Measurements from ENCODE around the gene AUNIP. TPM values are rescaled to one million over a fixed set of nuclear protein-coding genes. Genes with fewer than 3 reads are reported as not detected.

AUNIP gene
- total and polyA plus RNA-seq, 2 experiments from 2014 or later, result 20.9 to 21.9 TPM

DNA sequence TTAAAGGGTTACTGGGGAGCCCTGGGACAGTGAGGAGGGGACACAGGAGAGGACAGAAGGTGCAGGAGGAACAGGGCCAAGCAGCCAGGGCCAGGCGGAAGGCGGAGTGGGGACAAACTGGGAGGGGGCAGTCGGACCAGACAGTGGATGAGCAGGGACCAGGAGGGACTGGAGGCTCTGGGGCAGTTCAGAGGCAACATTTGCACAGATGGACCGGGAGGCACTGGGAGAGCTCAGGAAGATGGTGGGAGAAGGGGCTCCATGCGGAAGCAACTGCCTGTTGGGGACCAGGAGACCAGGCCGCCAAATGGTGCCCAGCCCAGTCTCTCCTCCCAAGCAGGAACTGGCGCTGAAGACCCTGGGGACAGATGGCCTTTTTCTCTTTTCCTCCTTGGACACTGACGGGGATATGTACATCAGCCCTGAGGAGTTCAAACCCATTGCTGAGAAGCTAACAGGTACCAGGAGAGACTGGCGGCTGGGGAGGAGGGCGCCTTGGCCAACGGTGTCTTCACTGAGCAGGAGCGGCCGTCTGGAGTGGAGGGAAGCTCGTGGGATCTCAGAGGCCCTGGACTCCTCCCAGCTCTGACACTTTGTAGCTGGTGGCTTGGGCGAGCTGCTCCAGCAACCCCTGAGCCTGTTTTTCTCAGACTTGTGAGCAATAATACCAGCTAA is 58.4 kb downstream of the AUNIP start:
- DNase-seq (ENCODE audit: low spot score) (no peak), ATAC-seq (no peak; the same call in 2 of the 3 replicates)
- H3F3A ChIP-seq (replicated peaks; ENCODE audit: low read depth), result peaks cover 8% of the 10 kb centered on the region; the same call in 1 of the 2 replicates
- Mint-ChIP-seq H3K4me1 (peaks cover 39% of the 10 kb centered on the region), H3K4me3 (peak overlapping the region; percentile 85), H3K9me3 (no peaks in the 10 kb centered on the region), H3K27ac (peak overlapping the region; percentile 65; the same call in 1 of the 2 replicates), H3K36me3 (ENCODE audit: low read depth) (peaks cover 13% of the 10 kb centered on the region; the same call in 2 of the 3 replicates), H3K27me3 (ENCODE audit: insufficient read depth, low read depth, poor library complexity) (peaks cover 15% of the 10 kb centered on the region)
- H4K20me1 ChIP-seq (replicated peaks; ENCODE audit: insufficient read depth), result peaks cover 3% of the 10 kb centered on the region; the same call in 1 of the 2 replicates
- H3K4me3 ChIP-seq, result peak overlapping the region; percentile 72
- peak overlapping the region; percentile 76 for H2AFZ ChIP-seq
- no peaks in the 10 kb centered on the region for H3K27me3 ChIP-seq (ENCODE audit: insufficient read depth)
- H3K36me3 ChIP-seq (ENCODE audit: insufficient read depth), result no peaks in the 10 kb centered on the region
- H3K9me2 ChIP-seq (ENCODE audit: insufficient read depth), result no peaks in the 10 kb centered on the region
- peaks cover 8% of the 10 kb centered on the region for H3K4me1 ChIP-seq (ENCODE audit: insufficient read depth)
- peak overlapping the region; percentile 94 for H3K4me2 ChIP-seq
- TF ChIP-seq JUNB (IDR thresholded peaks at IDR 0.05; ENCODE audit: unreplicated experiment) (no peak), EZH2 (IDR thresholded peaks at IDR 0.05; ENCODE audit: low read depth, unreplicated experiment) (no peak), STAT1 (IDR thresholded peaks at IDR 0.05; ENCODE audit: unreplicated experiment) (no peak)
- peaks cover 7% of the 10 kb centered on the region; the same call in 1 of the 2 replicates for H3K79me2 ChIP-seq (replicated peaks; ENCODE audit: insufficient read depth)
- no peak overlapping the region for H3K27ac ChIP-seq (ENCODE audit: low read depth)

DNA sequence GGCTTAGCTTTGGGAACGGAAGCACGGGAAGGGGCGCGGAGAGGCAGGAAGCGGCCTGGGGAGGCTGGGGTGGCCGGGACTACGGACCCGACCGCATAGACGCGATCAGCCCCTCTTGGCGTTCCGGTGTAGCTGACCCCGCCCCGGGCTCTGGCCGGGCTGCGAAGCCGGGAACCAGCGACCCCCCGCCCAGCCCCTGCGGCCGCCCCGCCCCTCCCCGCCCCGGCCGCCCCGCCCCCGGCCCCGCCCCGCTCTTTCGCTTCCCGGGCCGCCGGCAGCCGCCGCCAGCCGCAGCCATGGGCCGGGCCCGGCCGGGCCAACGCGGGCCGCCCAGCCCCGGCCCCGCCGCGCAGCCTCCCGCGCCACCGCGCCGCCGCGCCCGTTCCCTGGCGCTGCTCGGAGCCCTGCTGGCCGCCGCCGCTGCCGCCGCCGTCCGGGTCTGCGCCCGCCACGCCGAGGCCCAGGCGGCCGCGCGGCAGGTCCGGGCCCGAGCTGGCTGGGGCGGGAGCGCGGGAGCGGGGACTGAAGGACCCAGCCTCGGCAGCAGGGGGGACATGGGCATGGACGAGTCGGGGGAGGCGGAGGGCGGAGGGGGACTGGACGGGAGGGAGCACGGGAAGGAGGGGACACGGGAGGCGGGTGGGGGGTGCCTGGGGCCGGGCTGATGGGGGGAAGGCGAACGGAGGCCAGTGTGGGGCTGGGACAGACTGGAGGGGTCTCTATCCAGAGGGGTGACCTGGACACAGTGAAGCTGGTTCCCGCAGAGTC is 59.1 kb downstream of the AUNIP start, which contains the start of gene SELENON:
SELENON (plus strand) TSS at position 259 of the 768 bp plus-strand sequence; CDS start at position 297, 38 bp downstream.
- H2AFZ ChIP-seq, result peak within 1 kb of the TSS; percentile 98
- H3K4me3 ChIP-seq, result peak within 1 kb of the TSS; percentile 72
- ATAC-seq, result peak; percentile 59
- no peaks in the 10 kb centered on the region for H3K9me2 ChIP-seq (ENCODE audit: insufficient read depth)
- no peaks in the 10 kb centered on the region for H3K27me3 ChIP-seq (ENCODE audit: insufficient read depth)
- peaks cover 7% of the 10 kb centered on the region; the same call in 1 of the 2 replicates for H3K79me2 ChIP-seq (replicated peaks; ENCODE audit: insufficient read depth)
- H3K4me1 Mint-ChIP-seq, result peaks cover 39% of the 10 kb centered on the region
- H3K36me3 ChIP-seq (ENCODE audit: insufficient read depth), result no peaks in the 10 kb centered on the region
- H3K4me3 Mint-ChIP-seq, result peak within 1 kb of the TSS; percentile 85
- no peak within 1 kb of the TSS for H3K27ac ChIP-seq (ENCODE audit: low read depth)
- peaks cover 15% of the 10 kb centered on the region for H3K27me3 Mint-ChIP-seq (ENCODE audit: insufficient read depth, low read depth, poor library complexity)
- H3F3A ChIP-seq (replicated peaks; ENCODE audit: low read depth), result peaks cover 8% of the 10 kb centered on the region; the same call in 1 of the 2 replicates
- peak within 1 kb of the TSS; percentile 65; the same call in 1 of the 2 replicates for H3K27ac Mint-ChIP-seq
- peak within 1 kb of the TSS; percentile 94 for H3K4me2 ChIP-seq
- H4K20me1 ChIP-seq (replicated peaks; ENCODE audit: insufficient read depth), result peaks cover 3% of the 10 kb centered on the region; the same call in 1 of the 2 replicates
- H3K36me3 Mint-ChIP-seq (ENCODE audit: low read depth), result peaks cover 6% of the 10 kb centered on the region; the same call in 1 of the 3 replicates
- peaks cover 8% of the 10 kb centered on the region for H3K4me1 ChIP-seq (ENCODE audit: insufficient read depth)
- TF ChIP-seq NANOG (IDR thresholded peaks at IDR 0.05; ENCODE audit: borderline replicate concordance) (no peak), POLR2AphosphoS5 (IDR thresholded peaks at IDR 0.05; ENCODE audit: low read depth) (peak; percentile 53), ZNF114 (CRISPR knock-in tag; IDR thresholded peaks at IDR 0.05) (no peak), STAT1 (IDR thresholded peaks at IDR 0.05; ENCODE audit: unreplicated experiment) (no peak), EZH2 (IDR thresholded peaks at IDR 0.05; ENCODE audit: low read depth, unreplicated experiment) (no peak), JUNB (IDR thresholded peaks at IDR 0.05; ENCODE audit: unreplicated experiment) (no peak), CREB1 (CRISPR knock-in tag; IDR thresholded peaks at IDR 0.05; ENCODE audit: low read depth) (no peak)
- TF ChIP-seq, protein P1, sequence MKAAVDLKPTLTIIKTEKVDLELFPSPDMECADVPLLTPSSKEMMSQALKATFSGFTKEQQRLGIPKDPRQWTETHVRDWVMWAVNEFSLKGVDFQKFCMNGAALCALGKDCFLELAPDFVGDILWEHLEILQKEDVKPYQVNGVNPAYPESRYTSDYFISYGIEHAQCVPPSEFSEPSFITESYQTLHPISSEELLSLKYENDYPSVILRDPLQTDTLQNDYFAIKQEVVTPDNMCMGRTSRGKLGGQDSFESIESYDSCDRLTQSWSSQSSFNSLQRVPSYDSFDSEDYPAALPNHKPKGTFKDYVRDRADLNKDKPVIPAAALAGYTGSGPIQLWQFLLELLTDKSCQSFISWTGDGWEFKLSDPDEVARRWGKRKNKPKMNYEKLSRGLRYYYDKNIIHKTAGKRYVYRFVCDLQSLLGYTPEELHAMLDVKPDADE (IDR thresholded peaks at IDR 0.05), result peak; percentile 46; the same call in 1 of the 2 replicates
- TF ChIP-seq, protein P2, sequence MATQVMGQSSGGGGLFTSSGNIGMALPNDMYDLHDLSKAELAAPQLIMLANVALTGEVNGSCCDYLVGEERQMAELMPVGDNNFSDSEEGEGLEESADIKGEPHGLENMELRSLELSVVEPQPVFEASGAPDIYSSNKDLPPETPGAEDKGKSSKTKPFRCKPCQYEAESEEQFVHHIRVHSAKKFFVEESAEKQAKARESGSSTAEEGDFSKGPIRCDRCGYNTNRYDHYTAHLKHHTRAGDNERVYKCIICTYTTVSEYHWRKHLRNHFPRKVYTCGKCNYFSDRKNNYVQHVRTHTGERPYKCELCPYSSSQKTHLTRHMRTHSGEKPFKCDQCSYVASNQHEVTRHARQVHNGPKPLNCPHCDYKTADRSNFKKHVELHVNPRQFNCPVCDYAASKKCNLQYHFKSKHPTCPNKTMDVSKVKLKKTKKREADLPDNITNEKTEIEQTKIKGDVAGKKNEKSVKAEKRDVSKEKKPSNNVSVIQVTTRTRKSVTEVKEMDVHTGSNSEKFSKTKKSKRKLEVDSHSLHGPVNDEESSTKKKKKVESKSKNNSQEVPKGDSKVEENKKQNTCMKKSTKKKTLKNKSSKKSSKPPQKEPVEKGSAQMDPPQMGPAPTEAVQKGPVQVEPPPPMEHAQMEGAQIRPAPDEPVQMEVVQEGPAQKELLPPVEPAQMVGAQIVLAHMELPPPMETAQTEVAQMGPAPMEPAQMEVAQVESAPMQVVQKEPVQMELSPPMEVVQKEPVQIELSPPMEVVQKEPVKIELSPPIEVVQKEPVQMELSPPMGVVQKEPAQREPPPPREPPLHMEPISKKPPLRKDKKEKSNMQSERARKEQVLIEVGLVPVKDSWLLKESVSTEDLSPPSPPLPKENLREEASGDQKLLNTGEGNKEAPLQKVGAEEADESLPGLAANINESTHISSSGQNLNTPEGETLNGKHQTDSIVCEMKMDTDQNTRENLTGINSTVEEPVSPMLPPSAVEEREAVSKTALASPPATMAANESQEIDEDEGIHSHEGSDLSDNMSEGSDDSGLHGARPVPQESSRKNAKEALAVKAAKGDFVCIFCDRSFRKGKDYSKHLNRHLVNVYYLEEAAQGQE (IDR thresholded peaks at IDR 0.05; ENCODE audit: unreplicated experiment), result no peak
- H3K9me3 Mint-ChIP-seq, result no peaks in the 10 kb centered on the region
- peak; percentile 91 for DNase-seq (ENCODE audit: low spot score)

Data from GM23338 (cell line).